ENCODE results near the gene PACSIN3.
"Not testable (repeated sequence)": the region's sequence is repeated elsewhere in the genome, so short reads cannot be mapped to it uniquely, and the experiment has no call there.

PACSIN3 gene

DNA sequence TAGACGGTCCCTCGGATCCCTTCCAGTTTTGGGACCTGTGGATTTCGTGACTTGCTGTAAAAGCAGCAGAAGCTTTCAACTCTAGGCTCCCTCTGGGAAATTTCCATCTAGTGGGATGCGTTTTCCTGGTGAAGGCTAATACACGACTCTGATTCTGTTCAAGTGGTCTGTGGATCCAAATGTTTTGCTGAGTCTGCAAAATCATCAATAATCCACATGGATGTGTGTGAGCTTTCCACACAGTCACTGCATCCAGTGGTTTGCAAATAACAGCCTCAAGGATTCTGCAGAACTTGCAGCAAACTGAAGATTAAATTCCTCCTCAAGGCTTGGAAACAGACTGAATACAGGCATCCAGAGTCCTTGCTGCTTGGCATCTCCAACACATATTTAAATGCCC lies 16.3 kb upstream of the PACSIN3 start:
- TF ChIP-seq, protein P1, sequence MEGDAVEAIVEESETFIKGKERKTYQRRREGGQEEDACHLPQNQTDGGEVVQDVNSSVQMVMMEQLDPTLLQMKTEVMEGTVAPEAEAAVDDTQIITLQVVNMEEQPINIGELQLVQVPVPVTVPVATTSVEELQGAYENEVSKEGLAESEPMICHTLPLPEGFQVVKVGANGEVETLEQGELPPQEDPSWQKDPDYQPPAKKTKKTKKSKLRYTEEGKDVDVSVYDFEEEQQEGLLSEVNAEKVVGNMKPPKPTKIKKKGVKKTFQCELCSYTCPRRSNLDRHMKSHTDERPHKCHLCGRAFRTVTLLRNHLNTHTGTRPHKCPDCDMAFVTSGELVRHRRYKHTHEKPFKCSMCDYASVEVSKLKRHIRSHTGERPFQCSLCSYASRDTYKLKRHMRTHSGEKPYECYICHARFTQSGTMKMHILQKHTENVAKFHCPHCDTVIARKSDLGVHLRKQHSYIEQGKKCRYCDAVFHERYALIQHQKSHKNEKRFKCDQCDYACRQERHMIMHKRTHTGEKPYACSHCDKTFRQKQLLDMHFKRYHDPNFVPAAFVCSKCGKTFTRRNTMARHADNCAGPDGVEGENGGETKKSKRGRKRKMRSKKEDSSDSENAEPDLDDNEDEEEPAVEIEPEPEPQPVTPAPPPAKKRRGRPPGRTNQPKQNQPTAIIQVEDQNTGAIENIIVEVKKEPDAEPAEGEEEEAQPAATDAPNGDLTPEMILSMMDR (conservative IDR thresholded peaks at IDR 0.05; ENCODE audit: low read depth) = no peak
- POLR2A ChIA-PET (ENCODE audit: low non-redundant PET) = no interaction called here
- CTCF ChIA-PET = no interaction called here
- DNase-seq (ENCODE audit: low spot score) = no peak
- H3K27ac ChIP-seq = no peak overlapping the region

DNA sequence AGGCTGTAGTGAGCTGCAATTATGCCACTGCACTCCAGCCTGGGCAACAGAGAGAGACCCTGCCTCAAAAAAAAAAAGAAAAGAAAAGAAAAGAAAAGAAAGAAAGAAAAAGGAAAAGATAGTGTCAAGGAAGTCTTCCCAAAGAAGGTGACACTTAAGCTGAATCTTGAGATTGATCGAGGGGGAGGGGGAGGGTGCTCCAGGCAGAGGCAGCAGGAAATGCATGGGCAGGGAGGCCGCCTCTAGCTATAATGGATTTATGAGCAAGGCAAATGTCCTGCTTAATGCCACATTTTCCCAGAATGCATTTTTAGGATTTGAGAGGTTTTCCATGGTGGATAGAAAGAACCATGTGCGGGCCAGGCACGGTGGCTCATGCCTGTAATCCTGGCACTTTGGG lies 14.8 kb upstream of the PACSIN3 start:
- ChIA-PET CTCF (interaction anchor here (0.5 kb wide), 1 partner anchor 157 kb away, joined by 3 read pairs; no protein-coding TSS in a partner anchor), POLR2A (ENCODE audit: low non-redundant PET) (no interaction called here)
- no peak for DNase-seq (ENCODE audit: low spot score)
- TF ChIP-seq, protein P1 (conservative IDR thresholded peaks at IDR 0.05; ENCODE audit: low read depth) = no peak
- H3K27ac ChIP-seq = no peak overlapping the region

DNA sequence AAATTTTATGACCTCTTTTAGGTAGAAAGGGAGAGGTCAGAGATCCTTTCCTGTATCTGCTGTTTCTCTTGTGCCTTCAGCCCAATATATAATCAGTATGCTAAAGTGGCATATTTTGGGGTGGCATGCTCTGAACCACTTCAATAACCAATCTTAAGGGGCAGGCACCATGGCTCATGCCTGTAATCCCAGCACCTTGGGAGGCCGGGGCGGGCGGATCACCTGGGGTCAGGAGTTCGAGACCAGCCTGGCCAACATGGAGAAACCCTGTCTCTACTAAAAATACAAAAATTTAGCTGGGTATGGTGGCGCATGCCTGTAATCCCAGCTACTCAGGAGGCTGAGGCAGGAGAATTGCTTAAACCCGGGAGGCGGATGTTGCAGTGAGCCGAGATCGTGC lies 11.9 kb upstream of the PACSIN3 start:
- DNase-seq (ENCODE audit: low spot score); CTCF ChIA-PET; H3K27ac ChIP-seq; POLR2A ChIA-PET (ENCODE audit: low non-redundant PET): not testable (repeated sequence)

DNA sequence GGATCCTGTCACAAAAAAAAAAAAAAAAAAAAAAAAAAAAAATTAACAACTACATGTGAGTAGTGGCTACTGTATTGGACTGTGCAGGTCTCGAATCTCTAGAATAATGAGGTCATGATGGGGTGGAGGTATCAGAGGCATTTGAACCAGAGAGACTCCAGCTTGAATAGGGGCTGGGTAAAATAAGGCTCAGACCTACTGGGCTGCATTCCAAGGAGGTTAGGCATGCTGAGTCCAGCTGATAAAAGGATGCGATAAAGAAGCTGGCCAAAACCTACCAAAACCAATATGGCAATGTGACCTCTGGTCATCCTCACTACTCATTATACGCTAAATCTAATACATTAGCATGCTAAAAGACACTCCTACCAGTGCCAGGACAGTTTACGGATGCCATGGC lies 5.9 kb upstream of the PACSIN3 start:
- no peak overlapping the region for H3K27ac ChIP-seq
- POLR2A ChIA-PET (ENCODE audit: low non-redundant PET) = no interaction called here
- TF ChIP-seq, protein P1 (conservative IDR thresholded peaks at IDR 0.05; ENCODE audit: low read depth) = no peak
- CTCF ChIA-PET = no interaction called here
- DNase-seq (ENCODE audit: low spot score) = no peak

DNA sequence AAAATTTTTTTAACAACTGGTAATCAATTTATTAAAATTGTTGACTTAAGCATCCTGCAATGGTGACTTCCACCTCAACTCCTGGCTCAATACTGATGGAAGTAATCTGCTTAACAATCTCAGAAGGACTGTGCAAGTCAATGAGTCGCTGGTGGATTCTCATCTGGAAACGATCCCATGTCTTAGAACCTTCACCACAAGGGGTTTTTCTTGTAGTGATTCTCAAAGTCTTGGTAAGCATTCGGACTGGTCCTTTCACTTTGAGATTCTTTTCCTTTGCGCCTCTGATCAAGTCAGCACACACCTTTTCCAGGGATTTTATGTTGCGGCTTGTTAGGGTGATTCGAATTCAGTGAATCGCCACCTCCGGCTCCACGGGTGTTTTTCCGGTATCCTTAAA lies 4.9 kb upstream of the PACSIN3 start:
- CTCF ChIA-PET; H3K27ac ChIP-seq; POLR2A ChIA-PET (ENCODE audit: low non-redundant PET): not testable (repeated sequence)

DNA sequence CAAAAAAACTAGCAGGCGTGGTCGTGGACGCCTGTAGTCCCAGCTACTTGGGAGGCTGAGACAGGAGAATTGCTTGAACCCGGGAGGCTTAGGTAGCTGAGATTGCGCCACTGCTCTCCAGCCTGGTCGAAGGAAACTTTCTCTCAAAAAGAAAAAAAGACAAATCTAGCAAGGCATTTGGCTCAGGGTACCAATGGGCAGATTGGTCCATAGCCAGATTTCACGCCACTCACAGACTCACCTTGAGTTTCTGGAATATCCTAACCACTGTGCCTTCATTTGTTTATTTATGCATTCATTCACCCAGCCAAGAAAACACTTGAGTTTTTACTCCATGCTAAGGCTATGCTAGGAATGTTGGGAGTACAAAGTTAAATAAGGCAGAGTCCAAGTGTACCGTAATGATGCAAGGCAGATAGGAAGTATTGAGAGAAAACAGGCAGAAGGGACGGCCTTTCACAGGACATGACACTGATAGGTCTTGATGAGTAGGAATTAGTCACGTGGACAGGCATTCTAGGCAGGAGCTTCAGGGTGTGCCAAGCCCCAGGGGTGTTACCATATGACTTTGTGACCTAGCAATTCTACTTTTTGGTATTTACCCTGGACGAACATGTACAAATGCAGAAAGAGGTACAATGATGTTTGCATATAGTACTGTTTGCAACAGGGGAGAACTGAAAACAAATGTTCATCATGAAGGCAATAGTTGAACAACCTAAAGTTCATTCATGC lies 3.0 kb upstream of the PACSIN3 start:
- ChIA-PET POLR2A (ENCODE audit: low non-redundant PET) (interaction anchor here (5.9 kb wide), 1 partner anchor 26 kb away, joined by 70 read pairs; the partner anchor contains the start of gene DDB2), CTCF (interaction anchor here (1.0 to 2.7 kb wide), 2 partner anchors 11 to 70 kb away, joined by 3 to 6 read pairs; no protein-coding TSS in a partner anchor)
- H3K27ac ChIP-seq = peak overlapping the region; percentile 68
- peak; percentile 69 for DNase-seq (ENCODE audit: low spot score)
- TF ChIP-seq, protein P1 (conservative IDR thresholded peaks at IDR 0.05; ENCODE audit: low read depth) = no peak

More for the DNA sequence above, 4.9 kb upstream of the PACSIN3 start:
- not testable (repeated sequence) for DNase-seq (ENCODE audit: low spot score)

DNA sequence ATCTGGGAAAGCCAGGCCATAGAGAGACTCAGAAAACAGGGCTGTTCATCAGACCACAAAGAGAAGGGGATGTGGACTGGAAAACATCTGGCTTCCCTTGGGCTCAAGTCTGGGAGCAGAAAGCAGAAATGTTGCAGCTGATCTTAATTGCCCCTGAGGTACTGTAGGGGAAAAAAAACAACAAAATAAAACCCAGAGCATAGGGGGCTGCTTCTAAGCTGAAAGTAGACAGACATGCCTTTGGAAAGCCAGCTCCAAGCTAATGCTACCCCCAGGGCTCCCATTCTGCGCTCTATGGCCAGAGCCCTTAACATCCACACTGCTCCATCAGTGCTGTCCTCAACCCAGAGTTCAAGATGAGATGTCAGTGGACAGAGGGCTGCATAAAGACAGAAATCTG lies 2.0 kb upstream of the PACSIN3 start:
- DNase-seq (ENCODE audit: low spot score) = no peak
- TF ChIP-seq, protein P1 (conservative IDR thresholded peaks at IDR 0.05; ENCODE audit: low read depth) = no peak
- ChIA-PET POLR2A (ENCODE audit: low non-redundant PET) (interaction anchor here (0.7 to 5.9 kb wide), 2 partner anchors 17 to 27 kb away, joined by 3 to 70 read pairs; partner anchors contain the start of gene DDB2), CTCF (interaction anchor here (0.5 to 2.7 kb wide), 3 partner anchors 16 to 71 kb away, joined by 3 to 6 read pairs (median 4); no protein-coding TSS in a partner anchor)
- peak overlapping the region; percentile 68 for H3K27ac ChIP-seq
